Fibroblast of pulmonary artery (primary cell): ENCODE results near the gene HBE1.

ENCODE experiments used
- DNase-seq: peaks from one replicate; pipeline ENCODE4 v3.0.0-alpha.2; 2010; ENCODE audit warnings: low read depth
- H3K4me3 ChIP-seq: replicated peaks from 2 replicates; pipeline ENCODE4 v1.5.1; 2011; ENCODE audit warnings: low read depth, mild to moderate bottlenecking, control low read depth, low read length, moderate library complexity
- CTCF ChIP-seq: IDR thresholded peaks from 2 replicates; pipeline ENCODE4 v1.5.1; 2011; ENCODE audit warnings: mild to moderate bottlenecking, control low read depth, low read length, inconsistent platforms; ENCODE audit errors: missing control alignments

HBE1 gene

GRCh38 chr11:5228124-5228523 is 41.6 kb downstream of the HBE1 start:
- no peak overlapping the region for H3K4me3 ChIP-seq
- TF ChIP-seq CTCF, result no peak
- no peak for DNase-seq

GRCh38 chr11:5227681-5228080 is 42.1 kb downstream of the HBE1 start:
- DNase-seq, result no peak
- no peak for TF ChIP-seq CTCF
- H3K4me3 ChIP-seq, result no peak overlapping the region

DNA sequence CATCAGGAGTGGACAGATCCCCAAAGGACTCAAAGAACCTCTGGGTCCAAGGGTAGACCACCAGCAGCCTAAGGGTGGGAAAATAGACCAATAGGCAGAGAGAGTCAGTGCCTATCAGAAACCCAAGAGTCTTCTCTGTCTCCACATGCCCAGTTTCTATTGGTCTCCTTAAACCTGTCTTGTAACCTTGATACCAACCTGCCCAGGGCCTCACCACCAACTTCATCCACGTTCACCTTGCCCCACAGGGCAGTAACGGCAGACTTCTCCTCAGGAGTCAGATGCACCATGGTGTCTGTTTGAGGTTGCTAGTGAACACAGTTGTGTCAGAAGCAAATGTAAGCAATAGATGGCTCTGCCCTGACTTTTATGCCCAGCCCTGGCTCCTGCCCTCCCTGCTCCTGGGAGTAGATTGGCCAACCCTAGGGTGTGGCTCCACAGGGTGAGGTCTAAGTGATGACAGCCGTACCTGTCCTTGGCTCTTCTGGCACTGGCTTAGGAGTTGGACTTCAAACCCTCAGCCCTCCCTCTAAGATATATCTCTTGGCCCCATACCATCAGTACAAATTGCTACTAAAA is 42.9 kb downstream of the HBE1 start, which contains the start of gene HBB:
TSS of gene HBB (minus strand) at position 340 of the 579 bp plus-strand sequence. CDS start at position 290, 50 bp downstream.
- no peak for TF ChIP-seq CTCF
- DNase-seq, result no peak
- H3K4me3 ChIP-seq, result no peak within 1 kb of the TSS

- DNase-seq, result no peak
- no peak overlapping the region for H3K4me3 ChIP-seq
- TF ChIP-seq CTCF, result no peak
These were observed 44.3 kb downstream of the HBE1 start for GRCh38 chr11:5225480-5225871.

- no peak for DNase-seq
- no peak for TF ChIP-seq CTCF
- no peak overlapping the region for H3K4me3 ChIP-seq
These were observed 44.9 kb downstream of the HBE1 start for GRCh38 chr11:5224538-5225479.

DNA sequence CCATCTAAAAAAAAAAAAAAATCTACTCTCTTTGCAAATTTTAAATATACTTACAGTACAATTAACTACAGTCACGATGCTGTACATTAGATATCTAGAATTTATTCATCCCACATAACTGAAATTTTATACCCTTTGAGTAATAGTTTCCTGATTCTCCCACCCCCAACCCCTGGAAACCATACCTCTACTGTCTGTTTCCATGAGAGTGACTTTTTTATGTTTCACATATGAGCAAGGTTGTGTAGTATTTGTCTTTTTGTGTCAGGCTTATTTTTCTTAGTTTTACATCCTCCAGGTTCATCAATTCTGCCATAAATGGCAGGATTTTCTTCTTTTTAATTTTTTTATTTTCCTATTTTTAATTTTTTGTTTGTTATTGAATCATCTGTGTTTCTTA is 46.1 kb downstream of the HBE1 start:
- no peak for TF ChIP-seq CTCF
- no peak for DNase-seq

More for the DNA sequence above, 46.1 kb downstream of the HBE1 start:
- H3K4me3 ChIP-seq, result no peak overlapping the region
